Ovary (tissue), 9 donors: ENCODE results near the gene GIMAP2. TPM values are rescaled to one million over a fixed set of nuclear protein-coding genes. Genes with fewer than 3 reads are reported as not detected.

Source experiments
- DNase-seq, 5 donors: peaks; one replicate each; pipeline ENCODE4 v3.0.0-alpha.2; 2019 to 2020
- H3K27ac ChIP-seq, 2 donors: fragments of 200-600 bp; one replicate each; pipeline versions ENCODE4 v1.5.1 to v1.8.0; 2019 to 2022
- H3K27me3 ChIP-seq: fragments of 200-600 bp; one replicate; pipeline ENCODE4 v1.8.0; 2022
- H3K36me3 ChIP-seq: fragments of 200-600 bp; sonication (generic); one replicate; pipeline ENCODE4 v1.5.1; 2019
- H3K4me1 ChIP-seq: one replicate; pipeline ENCODE4 v1.8.1; 2013; ENCODE audit warnings: mild to moderate bottlenecking, moderate library complexity; ENCODE audit not compliant: insufficient read depth
- H3K4me3 ChIP-seq: fragments of 200-600 bp; sonication (generic); one replicate; pipeline ENCODE4 v1.5.1; 2017
- H3K9me3 ChIP-seq, 2 donors: fragments of 200-600 bp in 1 of 2; sonication (generic) in 1 of 2; one replicate each; pipeline versions ENCODE4 v1.5.1 to v1.8.1; 2013 to 2019; ENCODE audit warnings: mild to moderate bottlenecking in 1 of 2, moderate library complexity in 1 of 2
- EP300 ChIP-seq: sonication (generic); formaldehyde crosslinking; IDR thresholded peaks from one replicate; pipeline ENCODE4 v1.6.1; 2017; ENCODE audit warnings: antibody characterized with exemption
- POLR2A ChIP-seq: fragments of 450-650 bp; IDR thresholded peaks from one replicate; pipeline ENCODE4 v1.6.1; 2017; ENCODE audit warnings: antibody characterized with exemption, mild to moderate bottlenecking, moderate library complexity
- WGBS, 3 donors: extraction: QIAGEN DNeasy Blood & Tissue Kit in 1 of 3; methylation state at CpG; one replicate each; pipeline versions ENCODE4 v1.1.5 to v1.1.7; 2013 to 2017; 5-methylcytosine and 5-hydroxymethylcytosine counted together
- intact Hi-C, 4 donors: fragments of 100-400 bp; cut with DNase I; formaldehyde crosslinking; loops; one replicate each; pipeline versions ENCODE4 v1.11.0 to v1.15.1; 2022 to 2023
- polyA plus RNA-seq, 2 donors: library from polyadenylated mRNA; stranded (reverse); fragments of 200-250 nt in 1 of 2; fragments of 350-450 nt in 1 of 2; fragmentation: Illumina TruSeq in 1 of 2; extraction: RNeasy Lipid Tissue Mini Kit (QIAGEN cat#74804) in 1 of 2; gene quantifications; one replicate each; pipeline ENCODE4 v1.2.3, GENCODE V29; 2013 to 2014
- total RNA-seq, 7 donors: library from RNA; depleted of rRNA in 2 of 7; stranded (reverse); fragments of >200 nt in 2 of 7; fragmentation: NEBNext Ultra II Directional in 3 of 7; extraction: Animal tissue kit (Norgen Biotek cat#: 25700) in 3 of 7; gene quantifications; one replicate each; pipeline versions ENCODE4 v1.1.0 to v1.2.4, GENCODE V29; 2016 to 2023
- TF ChIP-seq, protein P1 (sequence below), 3 donors: fragments of 450-650 bp in 2 of 3; fragments of 200-600 bp in 1 of 3; IDR thresholded peaks; one replicate each; pipeline versions ENCODE4 v1.5.1 to v1.8.0; 2016 to 2022; ENCODE audit warnings: antibody characterized with exemption in 3 of 3, mild to moderate bottlenecking in 1 of 3
- donor health status: DM: no; HTN: no; CAD: no; lungs with moderate emphysema.
- donor health status: DM: no; HTN: no; CAD: no.
- donor health status: Bipolar disorder and iron deficiency.
- donor health status: DM: yes; HTN: yes; CAD: no.
- donor health status: DM: no; HTN: no; CAD: no.
- donor health status: DM: yes; HTN: yes; CAD: no.

The GIMAP2 gene
- total and polyA plus RNA-seq, 9 donors = 6.0 to 19.4 (median 10.5) TPM

DNA sequence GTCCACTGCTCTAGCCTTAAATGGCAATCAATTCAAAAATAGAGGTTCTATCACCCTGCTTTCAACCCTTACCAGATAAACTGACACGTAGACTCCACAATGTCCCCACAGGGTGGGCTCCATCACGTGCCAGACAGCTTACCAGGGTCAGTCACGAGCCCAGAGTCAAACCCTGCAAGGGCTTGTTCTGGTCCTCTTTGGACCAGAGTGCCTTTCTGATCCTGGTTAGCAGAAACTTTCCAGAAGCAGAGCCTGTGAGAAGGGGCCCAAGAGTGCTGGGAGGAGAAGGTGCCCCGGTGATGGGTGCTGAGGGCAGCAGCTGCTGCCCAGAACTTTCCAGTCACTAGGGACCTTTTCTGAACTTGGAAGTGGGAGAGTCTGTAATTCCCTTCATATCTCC, 51.4 kb downstream of the GIMAP2 start:
- H3K9me3 ChIP-seq = no peaks in the 10 kb centered on the region
- H3K36me3 ChIP-seq = no peaks in the 10 kb centered on the region
- no peaks in the 10 kb centered on the region for H3K4me1 ChIP-seq
- TF ChIP-seq EP300 (no peak), POLR2A (no peak)
- TF ChIP-seq, protein P1, sequence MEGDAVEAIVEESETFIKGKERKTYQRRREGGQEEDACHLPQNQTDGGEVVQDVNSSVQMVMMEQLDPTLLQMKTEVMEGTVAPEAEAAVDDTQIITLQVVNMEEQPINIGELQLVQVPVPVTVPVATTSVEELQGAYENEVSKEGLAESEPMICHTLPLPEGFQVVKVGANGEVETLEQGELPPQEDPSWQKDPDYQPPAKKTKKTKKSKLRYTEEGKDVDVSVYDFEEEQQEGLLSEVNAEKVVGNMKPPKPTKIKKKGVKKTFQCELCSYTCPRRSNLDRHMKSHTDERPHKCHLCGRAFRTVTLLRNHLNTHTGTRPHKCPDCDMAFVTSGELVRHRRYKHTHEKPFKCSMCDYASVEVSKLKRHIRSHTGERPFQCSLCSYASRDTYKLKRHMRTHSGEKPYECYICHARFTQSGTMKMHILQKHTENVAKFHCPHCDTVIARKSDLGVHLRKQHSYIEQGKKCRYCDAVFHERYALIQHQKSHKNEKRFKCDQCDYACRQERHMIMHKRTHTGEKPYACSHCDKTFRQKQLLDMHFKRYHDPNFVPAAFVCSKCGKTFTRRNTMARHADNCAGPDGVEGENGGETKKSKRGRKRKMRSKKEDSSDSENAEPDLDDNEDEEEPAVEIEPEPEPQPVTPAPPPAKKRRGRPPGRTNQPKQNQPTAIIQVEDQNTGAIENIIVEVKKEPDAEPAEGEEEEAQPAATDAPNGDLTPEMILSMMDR (IDR thresholded peaks at IDR 0.05) = no peak
- no peak overlapping the region for H3K4me3 ChIP-seq
- H3K27ac ChIP-seq = no peak overlapping the region
- intact Hi-C loops = no loop called here
- no peaks in the 10 kb centered on the region for H3K27me3 ChIP-seq
- DNase-seq = no peak
- 49 to 61% (median 52%) methylated on average over 4 of the region's 4 CpGs for WGBS, 3 donors

DNA sequence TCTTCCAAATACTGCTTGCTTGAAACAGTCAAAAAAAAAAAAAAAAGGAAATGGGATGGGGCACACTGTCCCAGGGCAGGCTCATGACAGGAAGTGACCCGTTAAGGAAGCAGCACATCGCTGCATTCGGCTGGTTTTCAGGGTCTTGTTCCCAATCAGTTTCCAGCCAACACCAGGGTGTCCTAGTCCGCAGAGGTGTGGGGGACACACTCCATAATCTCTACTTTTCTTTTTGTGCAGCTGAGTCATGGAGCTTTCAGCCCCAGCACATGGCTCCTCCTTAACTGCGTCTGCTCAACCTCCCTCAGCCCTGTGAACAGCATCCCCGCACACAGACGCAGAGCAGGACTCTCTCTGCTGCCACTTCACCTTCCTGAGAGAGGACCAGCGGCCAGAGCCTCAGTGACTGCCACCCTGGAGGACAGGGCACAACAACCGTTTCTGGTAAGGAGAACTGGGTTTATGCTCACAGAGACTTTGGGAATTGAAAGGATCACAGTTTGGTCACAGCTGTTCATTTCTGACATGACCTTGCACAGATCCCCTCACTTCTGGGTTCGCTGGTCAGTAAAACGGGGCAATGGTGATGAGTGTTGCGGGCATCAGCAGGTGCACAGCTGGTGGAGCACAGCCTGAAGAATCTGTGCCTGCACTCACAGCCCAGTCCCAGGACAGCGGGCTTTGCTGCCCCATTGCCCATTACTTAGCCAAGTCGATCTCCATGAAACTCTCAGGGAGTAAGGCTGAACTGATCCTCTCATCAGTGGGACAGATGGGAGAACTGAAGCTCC, 52.0 kb downstream of the GIMAP2 start, which contains the start of gene GIMAP5:
Gene GIMAP5 (plus strand): TSS at position 154 of the 791 bp plus-strand sequence. CDS start 3,467 bp downstream, outside the sequence.
- DNase-seq = no peak
- no peaks in the 10 kb centered on the region for H3K36me3 ChIP-seq
- intact Hi-C loops = no loop called here
- H3K9me3 ChIP-seq = no peaks in the 10 kb centered on the region
- H3K4me1 ChIP-seq = no peaks in the 10 kb centered on the region
- H3K27me3 ChIP-seq = no peaks in the 10 kb centered on the region
- H3K27ac ChIP-seq = no peak within 1 kb of the TSS
- TF ChIP-seq, protein P1 (IDR thresholded peaks at IDR 0.05) = no peak
- TF ChIP-seq POLR2A (no peak), EP300 (no peak)
- peak within 1 kb of the TSS; percentile 27 for H3K4me3 ChIP-seq
- 23 to 47% (median 23%) methylated on average over 14 of the region's 14 CpGs for WGBS, 3 donors

DNA sequence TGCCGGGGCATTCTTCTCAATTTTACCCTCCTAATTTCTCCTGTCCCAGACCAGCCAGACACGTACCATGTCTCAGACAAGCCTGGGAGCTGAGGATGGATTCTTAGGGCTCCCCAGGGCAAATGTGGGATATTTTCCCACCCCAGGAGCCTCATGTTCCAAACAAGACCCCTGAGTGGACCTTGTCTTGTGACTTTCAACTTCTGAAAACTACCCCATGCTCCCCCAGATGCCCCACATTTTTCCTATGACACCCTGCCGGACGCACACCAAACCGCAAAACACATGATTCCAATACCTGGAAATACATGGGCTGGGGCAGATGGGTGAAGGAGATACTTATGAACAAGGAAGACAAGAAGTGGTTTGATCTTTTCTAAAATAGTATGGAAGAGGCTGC, 52.6 kb downstream of the GIMAP2 start:
- H3K27me3 ChIP-seq = no peaks in the 10 kb centered on the region
- no peaks in the 10 kb centered on the region for H3K9me3 ChIP-seq
- no peak for TF ChIP-seq POLR2A
- TF ChIP-seq, protein P1 (IDR thresholded peaks at IDR 0.05) = no peak
- no peak for TF ChIP-seq EP300
- H3K36me3 ChIP-seq = no peaks in the 10 kb centered on the region
- intact Hi-C loops = no loop called here
- 70 to 80% (median 76%) methylated on average over 5 of the region's 5 CpGs for WGBS, 3 donors
- peak overlapping the region; percentile 27 for H3K4me3 ChIP-seq
- H3K4me1 ChIP-seq = peaks cover under 1% of the 10 kb centered on the region
- H3K27ac ChIP-seq = no peak overlapping the region
- no peak for DNase-seq

DNA sequence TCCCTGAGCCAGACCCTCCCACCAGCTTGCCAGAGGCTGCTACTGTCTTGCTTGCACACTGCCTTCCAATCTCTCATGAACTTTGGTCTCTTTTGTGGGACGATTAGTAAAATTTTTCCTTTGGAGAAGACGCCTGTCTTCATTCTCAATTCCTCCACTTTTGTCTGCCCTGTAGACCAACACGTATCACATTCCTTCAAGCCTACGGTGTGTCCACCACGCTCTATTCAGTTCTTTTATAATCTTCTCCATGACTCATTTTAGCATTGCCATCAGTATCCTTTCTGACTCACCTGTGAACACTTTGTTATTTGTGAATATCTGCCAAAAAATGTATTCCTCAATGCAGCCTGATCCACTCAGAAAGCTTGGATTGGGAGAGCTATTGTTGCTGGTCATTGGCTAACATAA, 53.1 kb downstream of the GIMAP2 start:
- no peaks in the 10 kb centered on the region for H3K27me3 ChIP-seq
- 64 to 75% (median 67%) methylated on average over 5 of the region's 5 CpGs for WGBS, 3 donors
- H3K27ac ChIP-seq = no peak overlapping the region
- intact Hi-C loops = no loop called here
- H3K9me3 ChIP-seq = no peaks in the 10 kb centered on the region
- TF ChIP-seq, protein P1 (IDR thresholded peaks at IDR 0.05) = no peak
- TF ChIP-seq EP300 = no peak
- TF ChIP-seq POLR2A = no peak
- H3K4me3 ChIP-seq = peak overlapping the region; percentile 12
- peaks cover 2% of the 10 kb centered on the region for H3K4me1 ChIP-seq
- no peaks in the 10 kb centered on the region for H3K36me3 ChIP-seq
- no peak for DNase-seq
